ENCODE data around the gene OXNAD1. TPM values are rescaled to one million over a fixed set of nuclear protein-coding genes. Genes with fewer than 3 reads are reported as not detected.
A peak's percentile ranks its signal among the peaks of the same experiment; 100 is the strongest.

OXNAD1 gene
- total and polyA plus RNA-seq, 2 of the 13 experiments (the other 11 are each of a cell fraction or from before 2014, with no cell fraction given) = 9.9 to 18.8 TPM

GRCh38 chr3:16332904-16333426 lies 68.0 kb downstream of the OXNAD1 start (continued):
- TF ChIP-seq, protein P1, sequence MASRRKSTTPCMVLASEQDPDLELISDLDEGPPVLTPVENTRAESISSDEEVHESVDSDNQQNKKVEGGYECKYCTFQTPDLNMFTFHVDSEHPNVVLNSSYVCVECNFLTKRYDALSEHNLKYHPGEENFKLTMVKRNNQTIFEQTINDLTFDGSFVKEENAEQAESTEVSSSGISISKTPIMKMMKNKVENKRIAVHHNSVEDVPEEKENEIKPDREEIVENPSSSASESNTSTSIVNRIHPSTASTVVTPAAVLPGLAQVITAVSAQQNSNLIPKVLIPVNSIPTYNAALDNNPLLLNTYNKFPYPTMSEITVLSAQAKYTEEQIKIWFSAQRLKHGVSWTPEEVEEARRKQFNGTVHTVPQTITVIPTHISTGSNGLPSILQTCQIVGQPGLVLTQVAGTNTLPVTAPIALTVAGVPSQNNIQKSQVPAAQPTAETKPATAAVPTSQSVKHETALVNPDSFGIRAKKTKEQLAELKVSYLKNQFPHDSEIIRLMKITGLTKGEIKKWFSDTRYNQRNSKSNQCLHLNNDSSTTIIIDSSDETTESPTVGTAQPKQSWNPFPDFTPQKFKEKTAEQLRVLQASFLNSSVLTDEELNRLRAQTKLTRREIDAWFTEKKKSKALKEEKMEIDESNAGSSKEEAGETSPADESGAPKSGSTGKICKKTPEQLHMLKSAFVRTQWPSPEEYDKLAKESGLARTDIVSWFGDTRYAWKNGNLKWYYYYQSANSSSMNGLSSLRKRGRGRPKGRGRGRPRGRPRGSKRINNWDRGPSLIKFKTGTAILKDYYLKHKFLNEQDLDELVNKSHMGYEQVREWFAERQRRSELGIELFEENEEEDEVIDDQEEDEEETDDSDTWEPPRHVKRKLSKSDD (CRISPR knock-in tag; IDR thresholded peaks at IDR 0.05; ENCODE audit: low read depth) = no peak
- TF ChIP-seq PHB2 (IDR thresholded peaks at IDR 0.05; ENCODE audit: partially characterized antibody) (no peak), GLI4 (CRISPR knock-in tag; IDR thresholded peaks at IDR 0.05; ENCODE audit: borderline replicate concordance) (0 out of 2 replicates have a peak, but pooled peaks have one; percentile 44), GMEB1 (CRISPR knock-in tag; IDR thresholded peaks at IDR 0.05; ENCODE audit: borderline replicate concordance) (no peak; the same call in 1 of the 2 replicates), ZNF572 (CRISPR knock-in tag; IDR thresholded peaks at IDR 0.05) (no peak), FOXA1 (IDR thresholded peaks at IDR 0.05) (peak; percentile 63), FOXA1 (CRISPR knock-in tag; IDR thresholded peaks at IDR 0.05) (peak; percentile 69), ZNF614 (CRISPR knock-in tag; IDR thresholded peaks at IDR 0.05; ENCODE audit: borderline replicate concordance) (peak; percentile 78; the same call in 1 of the 2 replicates), NFYC (CRISPR knock-in tag; IDR thresholded peaks at IDR 0.05) (no peak), ZNF350 (CRISPR knock-in tag; IDR thresholded peaks at IDR 0.05; ENCODE audit: borderline replicate concordance, low read depth) (no peak), ETS1 (CRISPR knock-in tag; IDR thresholded peaks at IDR 0.05) (no peak), SNAI1 (CRISPR knock-in tag; IDR thresholded peaks at IDR 0.05; ENCODE audit: borderline replicate concordance) (no peak), RNF2 (conservative IDR thresholded peaks at IDR 0.05; ENCODE audit: low read depth) (no peak), ETV5 (CRISPR knock-in tag; IDR thresholded peaks at IDR 0.05; ENCODE audit: borderline replicate concordance) (no peak; the same call in 1 of the 2 replicates), SMAD1 (CRISPR knock-in tag; IDR thresholded peaks at IDR 0.05; ENCODE audit: borderline replicate concordance, low read depth) (no peak), CBX1 (IDR thresholded peaks at IDR 0.05; ENCODE audit: low read depth) (no peak), THRA (CRISPR knock-in tag; IDR thresholded peaks at IDR 0.05; ENCODE audit: borderline replicate concordance) (peak; percentile 100), RCOR2 (CRISPR knock-in tag; IDR thresholded peaks at IDR 0.05) (peak; percentile 43; the same call in 1 of the 2 replicates), FOXA3 (CRISPR knock-in tag; IDR thresholded peaks at IDR 0.05) (peak; percentile 80)
- TF ChIP-seq, protein P2, sequence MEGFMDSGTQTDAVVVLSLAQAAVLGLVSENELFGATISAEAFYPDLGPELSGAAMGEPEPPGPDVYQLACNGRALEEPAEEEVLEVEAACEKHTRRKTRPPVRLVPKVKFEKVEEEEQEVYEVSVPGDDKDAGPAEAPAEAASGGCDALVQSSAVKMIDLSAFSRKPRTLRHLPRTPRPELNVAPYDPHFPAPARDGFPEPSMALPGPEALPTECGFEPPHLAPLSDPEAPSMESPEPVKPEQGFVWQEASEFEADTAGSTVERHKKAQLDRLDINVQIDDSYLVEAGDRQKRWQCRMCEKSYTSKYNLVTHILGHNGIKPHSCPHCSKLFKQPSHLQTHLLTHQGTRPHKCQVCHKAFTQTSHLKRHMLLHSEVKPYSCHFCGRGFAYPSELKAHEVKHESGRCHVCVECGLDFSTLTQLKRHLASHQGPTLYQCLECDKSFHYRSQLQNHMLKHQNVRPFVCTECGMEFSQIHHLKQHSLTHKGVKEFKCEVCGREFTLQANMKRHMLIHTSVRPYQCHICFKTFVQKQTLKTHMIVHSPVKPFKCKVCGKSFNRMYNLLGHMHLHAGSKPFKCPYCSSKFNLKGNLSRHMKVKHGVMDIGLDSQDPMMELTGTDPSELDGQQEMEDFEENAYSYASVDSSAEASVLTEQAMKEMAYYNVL (CRISPR knock-in tag; IDR thresholded peaks at IDR 0.05; ENCODE audit: borderline replicate concordance) = 0 out of 2 replicates have a peak, but pooled peaks have one; percentile 43

Measured in HepG2 (cell line).